MG63 (cell line): ENCODE data around the gene MPPED2. TPM values are rescaled to one million over a fixed set of nuclear protein-coding genes. Genes with fewer than 3 reads are reported as not detected.

Experiments
- DNase-seq: peaks from one replicate; pipeline ENCODE4 v3.0.0-alpha.2; 2020
- H3K27me3 ChIP-seq: fragments of 250-450 bp; sonication (Bioruptor Pico); 2 replicates; pipeline ENCODE4 v1.5.1; 2020; ENCODE audit warnings: mild to moderate bottlenecking, moderate library complexity
- H3K36me3 ChIP-seq: fragments of 250-450 bp; sonication (Bioruptor Pico); 2 replicates; pipeline ENCODE4 v1.5.1; 2020; ENCODE audit warnings: mild to moderate bottlenecking, moderate library complexity
- H3K4me3 ChIP-seq: fragments of 250-450 bp; sonication (Bioruptor Pico); 2 replicates; pipeline ENCODE4 v1.5.1; 2020; ENCODE audit warnings: mild to moderate bottlenecking, moderate library complexity
- H3K9me3 ChIP-seq: fragments of 250-450 bp; sonication (Bioruptor Pico); 2 replicates; pipeline ENCODE4 v1.5.1; 2020; ENCODE audit warnings: mild to moderate bottlenecking, moderate library complexity
- total RNA-seq: library from RNA; depleted of rRNA; stranded (reverse); fragments of >200 nt; shearing (Covaris generic); gene quantifications from 2 replicates; pipeline ENCODE4 v1.2.3, GENCODE V29; 2014; ENCODE audit warnings: low replicate concordance

MPPED2 gene
- total RNA-seq, 1 experiment from 2014 or later, result not detected

GRCh38 chr11:30392221-30392784 lies 193.8 kb downstream of the MPPED2 start:
- no peak for DNase-seq
- Histone ChIP-seq H3K4me3 (no peak overlapping the region), H3K36me3 (no peaks in the 10 kb centered on the region), H3K9me3 (no peaks in the 10 kb centered on the region), H3K27me3 (no peaks in the 10 kb centered on the region)

GRCh38 chr11:30388957-30389356 lies 197.2 kb downstream of the MPPED2 start:
- DNase-seq, result no peak
- Histone ChIP-seq H3K9me3 (no peaks in the 10 kb centered on the region), H3K4me3 (no peak overlapping the region), H3K36me3 (no peaks in the 10 kb centered on the region), H3K27me3 (no peaks in the 10 kb centered on the region)

GRCh38 chr11:30387891-30388861 lies 198.0 kb downstream of the MPPED2 start:
- DNase-seq, result no peak
- no peak overlapping the region for H3K4me3 ChIP-seq
- H3K9me3 ChIP-seq, result no peaks in the 10 kb centered on the region
- H3K27me3 ChIP-seq, result no peaks in the 10 kb centered on the region
- no peaks in the 10 kb centered on the region for H3K36me3 ChIP-seq

GRCh38 chr11:30381879-30382278 lies 204.3 kb downstream of the MPPED2 start:
- no peaks in the 10 kb centered on the region for H3K9me3 ChIP-seq
- no peak overlapping the region for H3K4me3 ChIP-seq
- H3K27me3 ChIP-seq, result no peaks in the 10 kb centered on the region
- no peak for DNase-seq
- no peaks in the 10 kb centered on the region for H3K36me3 ChIP-seq

GRCh38 chr11:30380846-30381245 lies 205.3 kb downstream of the MPPED2 start:
- no peak for DNase-seq
- Histone ChIP-seq H3K36me3 (no peaks in the 10 kb centered on the region), H3K9me3 (no peaks in the 10 kb centered on the region), H3K4me3 (no peak overlapping the region), H3K27me3 (no peaks in the 10 kb centered on the region)

GRCh38 chr11:30377347-30377746 lies 208.8 kb downstream of the MPPED2 start:
- H3K9me3 ChIP-seq, result no peaks in the 10 kb centered on the region
- H3K4me3 ChIP-seq, result no peak overlapping the region
- no peaks in the 10 kb centered on the region for H3K36me3 ChIP-seq
- no peak for DNase-seq
- no peaks in the 10 kb centered on the region for H3K27me3 ChIP-seq

GRCh38 chr11:30370164-30370563 lies 216.0 kb downstream of the MPPED2 start:
- no peak overlapping the region for H3K4me3 ChIP-seq
- no peaks in the 10 kb centered on the region for H3K27me3 ChIP-seq
- H3K9me3 ChIP-seq, result no peaks in the 10 kb centered on the region
- H3K36me3 ChIP-seq, result no peaks in the 10 kb centered on the region
- DNase-seq, result no peak

- H3K4me3 ChIP-seq, result no peak overlapping the region
- H3K9me3 ChIP-seq, result no peaks in the 10 kb centered on the region
- DNase-seq, result no peak
- H3K27me3 ChIP-seq, result no peaks in the 10 kb centered on the region
- no peaks in the 10 kb centered on the region for H3K36me3 ChIP-seq
These were observed 217.8 kb downstream of the MPPED2 start for GRCh38 chr11:30368394-30368793.

- H3K4me3 ChIP-seq, result no peak overlapping the region
- H3K27me3 ChIP-seq, result no peaks in the 10 kb centered on the region
- no peaks in the 10 kb centered on the region for H3K9me3 ChIP-seq
- no peaks in the 10 kb centered on the region for H3K36me3 ChIP-seq
- DNase-seq, result no peak
These were observed 220.2 kb downstream of the MPPED2 start for GRCh38 chr11:30365793-30366517.

GRCh38 chr11:30364837-30365482 lies 221.2 kb downstream of the MPPED2 start:
- Histone ChIP-seq H3K36me3 (no peaks in the 10 kb centered on the region), H3K27me3 (no peaks in the 10 kb centered on the region), H3K4me3 (no peak overlapping the region), H3K9me3 (no peaks in the 10 kb centered on the region)
- no peak for DNase-seq

- H3K9me3 ChIP-seq, result no peaks in the 10 kb centered on the region
- DNase-seq, result no peak
- H3K4me3 ChIP-seq, result no peak overlapping the region
- no peaks in the 10 kb centered on the region for H3K36me3 ChIP-seq
- no peaks in the 10 kb centered on the region for H3K27me3 ChIP-seq
These were observed 221.9 kb downstream of the MPPED2 start for GRCh38 chr11:30364139-30364836.

GRCh38 chr11:30360741-30361140 lies 225.4 kb downstream of the MPPED2 start:
- H3K4me3 ChIP-seq, result no peak overlapping the region
- no peaks in the 10 kb centered on the region for H3K27me3 ChIP-seq
- H3K9me3 ChIP-seq, result no peaks in the 10 kb centered on the region
- no peak for DNase-seq
- H3K36me3 ChIP-seq, result no peaks in the 10 kb centered on the region
